Activated CD4-positive, alpha-beta T cell treated with anti-CD3 and anti-CD28 coated beads for 48 hours (primary cell): ENCODE data around the gene KCNE2.

ENCODE experiments used
- DNase-seq: peaks from one replicate; pipeline ENCODE4 v3.0.0-alpha.2; 2020

Gene KCNE2

GRCh38 chr21:34363733-34364132, at the start of gene KCNE2:
Gene KCNE2, plus strand, starts transcription at chr21:34364006. Its CDS starts 6,473 bp downstream, at chr21:34370479.
- DNase-seq = no peak

GRCh38 chr21:34319585-34319984, 44.2 kb upstream of the KCNE2 start:
- DNase-seq = no peak

GRCh38 chr21:34320011-34320410, 43.8 kb upstream of the KCNE2 start:
- no peak for DNase-seq

GRCh38 chr21:34330055-34330454, 33.8 kb upstream of the KCNE2 start:
- DNase-seq = no peak

- no peak for DNase-seq
Observed at GRCh38 chr21:34331726-34332125, 32.1 kb upstream of the KCNE2 start.

GRCh38 chr21:34332347-34332746, 31.5 kb upstream of the KCNE2 start:
- DNase-seq = no peak

GRCh38 chr21:34333121-34333739, 30.6 kb upstream of the KCNE2 start:
- no peak for DNase-seq

GRCh38 chr21:34335316-34335715, 28.5 kb upstream of the KCNE2 start:
- no peak for DNase-seq

- no peak for DNase-seq
Observed at GRCh38 chr21:34336245-34336644, 27.6 kb upstream of the KCNE2 start.

- DNase-seq = no peak
Observed at GRCh38 chr21:34336756-34337391, 26.9 kb upstream of the KCNE2 start.

- DNase-seq = no peak
Observed at GRCh38 chr21:34337741-34338140, 26.1 kb upstream of the KCNE2 start.

- DNase-seq = no peak
Observed at GRCh38 chr21:34338226-34338625, 25.6 kb upstream of the KCNE2 start.

- no peak for DNase-seq
Observed at GRCh38 chr21:34340061-34340460, 23.7 kb upstream of the KCNE2 start.

- DNase-seq = no peak
Observed at GRCh38 chr21:34342476-34342875, 21.3 kb upstream of the KCNE2 start.

GRCh38 chr21:34343347-34343746, 20.5 kb upstream of the KCNE2 start:
- DNase-seq = no peak

- no peak for DNase-seq
Observed at GRCh38 chr21:34343838-34344381, 19.9 kb upstream of the KCNE2 start.

GRCh38 chr21:34344584-34344983, 19.2 kb upstream of the KCNE2 start:
- no peak for DNase-seq

GRCh38 chr21:34345091-34345871, 18.5 kb upstream of the KCNE2 start:
- DNase-seq = no peak

- no peak for DNase-seq
Observed at GRCh38 chr21:34345892-34346291, 17.9 kb upstream of the KCNE2 start.

- no peak for DNase-seq
Observed at GRCh38 chr21:34348890-34349519, 14.8 kb upstream of the KCNE2 start.

- peak; percentile 46 for DNase-seq
Observed at GRCh38 chr21:34351786-34352241, 12.0 kb upstream of the KCNE2 start.

GRCh38 chr21:34352556-34352955, 11.2 kb upstream of the KCNE2 start:
- no peak for DNase-seq

- no peak for DNase-seq
Observed at GRCh38 chr21:34353182-34353581, 10.6 kb upstream of the KCNE2 start.
